ENCODE results near the gene SLC37A3. TPM values are rescaled to one million over a fixed set of nuclear protein-coding genes. Genes with fewer than 3 reads are reported as not detected.

SLC37A3 gene
- 21.0 to 30.2 TPM (median 29.6 TPM) in 5 replicates for total RNA-seq (2022; extraction: Qiagen RNA extraction; ENCODE audit: low read depth)

GRCh38 chr7:140397784-140398750, at the start of gene SLC37A3:
Gene SLC37A3 (minus strand): TSS chr7:140398530. CDS start chr7:140382526, 16,004 bp downstream.

GRCh38 chr7:140403878-140404564, 5.7 kb upstream of the SLC37A3 start, which contains the start of gene RAB19:
Gene RAB19 (plus strand): TSS chr7:140404058. CDS start chr7:140407647, 3,589 bp downstream.

Other genes with a start within 250 kb of the SLC37A3 start
- gene KDM7A, start 221.5 kb downstream of the SLC37A3 start, total RNA-seq (2022; extraction: Qiagen RNA extraction; ENCODE audit: low read depth): 2.0 to 2.9 TPM (median 2.7 TPM) in 5 replicates
- not detected in 5 replicates for gene RAB19, start 5.5 kb upstream of the SLC37A3 start, total RNA-seq (2022; extraction: Qiagen RNA extraction; ENCODE audit: low read depth)
- 42.4 to 75.4 TPM (median 57.2 TPM) in 5 replicates for gene MKRN1, start 81.0 kb upstream of the SLC37A3 start, total RNA-seq (2022; extraction: Qiagen RNA extraction; ENCODE audit: low read depth)
- gene DENND2A, start 242.3 kb upstream of the SLC37A3 start, total RNA-seq (2022; extraction: Qiagen RNA extraction; ENCODE audit: low read depth): 0.22 to 0.45 TPM (median 0.32 TPM) in 5 replicates

Measured in A549 treated with RU486 at 1 μM for 4 hours (cell line).